Measurements from ENCODE around the gene ZNF770. TPM values are rescaled to one million over a fixed set of nuclear protein-coding genes. Genes with fewer than 3 reads are reported as not detected.
"Not testable (repeated sequence)": the region's sequence is repeated elsewhere in the genome, so short reads cannot be mapped to it uniquely, and the experiment has no call there.

ZNF770 gene
- total RNA-seq, 1 donor from 2014 or later: 46.8 TPM

DNA sequence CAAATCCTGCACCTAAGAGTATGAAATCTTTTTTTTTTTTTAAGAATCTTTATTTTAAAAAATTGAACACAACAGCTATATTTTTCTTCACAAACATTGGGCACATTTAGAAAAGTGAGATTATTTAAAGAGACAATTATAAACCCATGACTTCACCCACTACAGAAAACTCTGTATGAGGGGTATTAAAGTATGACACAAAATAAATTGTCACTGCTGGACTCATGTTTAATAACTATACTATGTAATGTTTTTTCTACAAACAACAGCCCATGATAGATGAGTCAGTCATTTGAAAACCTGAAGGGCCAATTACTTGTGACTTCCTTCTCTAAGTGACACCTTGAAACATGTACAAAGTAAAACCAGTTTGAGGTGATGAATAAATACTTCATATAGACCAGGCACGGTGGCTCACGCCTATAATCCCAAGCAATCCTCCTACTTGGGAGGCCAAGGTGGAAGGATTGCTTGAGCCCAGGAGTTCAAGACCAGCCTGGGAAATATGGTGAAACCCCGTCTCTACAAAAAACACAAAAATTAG, 54.6 kb downstream of the ZNF770 start:
- H3K36me3 Mint-ChIP-seq (ENCODE audit: low read depth): peaks cover 75% of the 10 kb centered on the region

DNA sequence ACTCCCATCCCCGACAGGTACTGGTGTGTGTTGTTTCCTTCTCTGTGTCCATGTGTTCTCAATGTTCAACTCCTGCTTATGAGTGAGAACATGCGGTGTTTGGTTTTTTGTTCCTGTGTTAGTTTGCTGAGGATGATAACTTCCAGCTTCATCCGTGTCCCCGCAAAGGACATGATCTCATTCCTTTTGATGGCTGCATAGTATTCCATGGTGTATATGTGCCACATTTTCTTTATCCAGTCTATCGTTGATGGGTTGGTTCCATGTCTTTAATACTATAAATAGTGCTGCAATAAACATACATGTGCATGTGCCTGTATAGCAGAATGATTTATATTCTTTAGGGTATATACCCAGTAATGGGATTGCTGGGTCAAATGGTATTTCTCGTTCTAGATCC, 59.7 kb downstream of the ZNF770 start:
- H3K4me3 Mint-ChIP-seq; CTCF ChIA-PET; H3K27me3 Mint-ChIP-seq; H3K9me3 Mint-ChIP-seq; DNase-seq; POLR2A ChIA-PET; H3K4me1 Mint-ChIP-seq; ATAC-seq (ENCODE audit: low read depth); H3K27ac Mint-ChIP-seq: not testable (repeated sequence)
- intact Hi-C loops (cut with micrococcal nuclease): loop anchor here (5.0 to 10.0 kb wide), 2 partner anchors 39 to 314 kb away; partner anchors contain the start of gene AQR
- peaks cover 81% of the 10 kb centered on the region for H3K36me3 Mint-ChIP-seq (ENCODE audit: low read depth)

More for the DNA sequence above, 54.6 kb downstream of the ZNF770 start:
- DNase-seq: no peak
- intact Hi-C loops (cut with micrococcal nuclease): no loop called here
- Mint-ChIP-seq H3K27ac (no peak overlapping the region), H3K4me3 (no peak overlapping the region), H3K27me3 (no peaks in the 10 kb centered on the region), H3K9me3 (peaks cover 2% of the 10 kb centered on the region), H3K4me1 (no peaks in the 10 kb centered on the region)
- ChIA-PET CTCF (no interaction called here), POLR2A (no interaction called here)
- ATAC-seq (ENCODE audit: low read depth): no peak
- TF ChIP-seq, protein P1, sequence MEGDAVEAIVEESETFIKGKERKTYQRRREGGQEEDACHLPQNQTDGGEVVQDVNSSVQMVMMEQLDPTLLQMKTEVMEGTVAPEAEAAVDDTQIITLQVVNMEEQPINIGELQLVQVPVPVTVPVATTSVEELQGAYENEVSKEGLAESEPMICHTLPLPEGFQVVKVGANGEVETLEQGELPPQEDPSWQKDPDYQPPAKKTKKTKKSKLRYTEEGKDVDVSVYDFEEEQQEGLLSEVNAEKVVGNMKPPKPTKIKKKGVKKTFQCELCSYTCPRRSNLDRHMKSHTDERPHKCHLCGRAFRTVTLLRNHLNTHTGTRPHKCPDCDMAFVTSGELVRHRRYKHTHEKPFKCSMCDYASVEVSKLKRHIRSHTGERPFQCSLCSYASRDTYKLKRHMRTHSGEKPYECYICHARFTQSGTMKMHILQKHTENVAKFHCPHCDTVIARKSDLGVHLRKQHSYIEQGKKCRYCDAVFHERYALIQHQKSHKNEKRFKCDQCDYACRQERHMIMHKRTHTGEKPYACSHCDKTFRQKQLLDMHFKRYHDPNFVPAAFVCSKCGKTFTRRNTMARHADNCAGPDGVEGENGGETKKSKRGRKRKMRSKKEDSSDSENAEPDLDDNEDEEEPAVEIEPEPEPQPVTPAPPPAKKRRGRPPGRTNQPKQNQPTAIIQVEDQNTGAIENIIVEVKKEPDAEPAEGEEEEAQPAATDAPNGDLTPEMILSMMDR (IDR thresholded peaks at IDR 0.05): no peak

Other genes with a start within 250 kb of the ZNF770 start
- gene GJD2, start 233.3 kb downstream of the ZNF770 start, total RNA-seq: not detected in 2 replicates
- gene ACTC1, start 192.7 kb downstream of the ZNF770 start, total RNA-seq: not detected in 2 replicates
- gene AQR, start 18.5 kb downstream of the ZNF770 start, total RNA-seq: 43.3 and 48.6 TPM in 2 replicates
- 0.47 TPM in 1 of 2 replicates, not detected in the other for gene NANOGP8, start 97.0 kb upstream of the ZNF770 start, total RNA-seq

Measured in activated B cell treated with CpG ODN at 0.5 μM for 24 hours (primary cell).